Sigmoid colon (tissue), 4 donors: ENCODE measurements around the gene RSBN1L.

ENCODE experiments used
- EP300 ChIP-seq, 4 donors: sonication (generic); formaldehyde crosslinking; IDR thresholded peaks; one replicate each; pipeline ENCODE4 v1.6.1; 2017; ENCODE audit warnings: antibody characterized with exemption in 4 of 4
- POLR2A ChIP-seq, 2 donors: fragments of 450-650 bp; IDR thresholded peaks; one replicate each; pipeline ENCODE4 v1.6.1; 2016; ENCODE audit warnings: antibody characterized with exemption in 2 of 2, mild to moderate bottlenecking in 2 of 2, moderate library complexity in 2 of 2
- POLR2AphosphoS5 ChIP-seq, 4 donors: sonication (generic); formaldehyde crosslinking; IDR thresholded peaks; one replicate each; pipeline ENCODE4 v1.6.1; 2017; ENCODE audit warnings: antibody characterized with exemption in 4 of 4
- TF ChIP-seq, protein P1 (sequence below), 4 experiments: fragments of 450-650 bp in 3 of 4; fragments of 200-600 bp in 1 of 4; IDR thresholded peaks; one replicate each; pipeline ENCODE4 v1.5.1; 2016 to 2019; ENCODE audit warnings: antibody characterized with exemption in 4 of 4, mild to moderate bottlenecking in 3 of 4, moderate library complexity in 2 of 4

DNA sequence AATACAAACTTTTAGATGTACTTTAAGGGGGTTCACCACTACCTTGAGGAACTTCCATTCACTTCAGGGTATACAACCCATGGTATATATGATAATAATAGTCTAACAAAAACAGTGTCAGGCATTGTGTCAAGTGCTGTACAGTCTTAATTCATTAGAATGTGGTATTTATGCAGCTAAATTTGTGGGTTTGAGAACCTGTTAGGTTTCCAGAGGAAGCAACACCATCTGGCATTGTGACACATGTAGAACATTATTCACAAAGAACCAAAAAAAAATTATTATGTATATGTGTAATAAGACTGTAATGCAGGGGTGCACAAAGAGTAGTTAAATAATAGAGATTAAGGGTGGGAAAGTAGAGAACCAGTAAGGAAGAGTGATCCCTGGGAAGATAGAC lies 75.6 kb downstream of the RSBN1L start:
- TF ChIP-seq, protein P1, sequence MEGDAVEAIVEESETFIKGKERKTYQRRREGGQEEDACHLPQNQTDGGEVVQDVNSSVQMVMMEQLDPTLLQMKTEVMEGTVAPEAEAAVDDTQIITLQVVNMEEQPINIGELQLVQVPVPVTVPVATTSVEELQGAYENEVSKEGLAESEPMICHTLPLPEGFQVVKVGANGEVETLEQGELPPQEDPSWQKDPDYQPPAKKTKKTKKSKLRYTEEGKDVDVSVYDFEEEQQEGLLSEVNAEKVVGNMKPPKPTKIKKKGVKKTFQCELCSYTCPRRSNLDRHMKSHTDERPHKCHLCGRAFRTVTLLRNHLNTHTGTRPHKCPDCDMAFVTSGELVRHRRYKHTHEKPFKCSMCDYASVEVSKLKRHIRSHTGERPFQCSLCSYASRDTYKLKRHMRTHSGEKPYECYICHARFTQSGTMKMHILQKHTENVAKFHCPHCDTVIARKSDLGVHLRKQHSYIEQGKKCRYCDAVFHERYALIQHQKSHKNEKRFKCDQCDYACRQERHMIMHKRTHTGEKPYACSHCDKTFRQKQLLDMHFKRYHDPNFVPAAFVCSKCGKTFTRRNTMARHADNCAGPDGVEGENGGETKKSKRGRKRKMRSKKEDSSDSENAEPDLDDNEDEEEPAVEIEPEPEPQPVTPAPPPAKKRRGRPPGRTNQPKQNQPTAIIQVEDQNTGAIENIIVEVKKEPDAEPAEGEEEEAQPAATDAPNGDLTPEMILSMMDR (IDR thresholded peaks at IDR 0.05): no peak
- TF ChIP-seq POLR2AphosphoS5 (IDR thresholded peaks at IDR 0.05): no peak
- no peak for TF ChIP-seq POLR2A (IDR thresholded peaks at IDR 0.05)
- TF ChIP-seq EP300 (IDR thresholded peaks at IDR 0.05): no peak
